HepG2 (cell line): ENCODE results near the gene RAP1GAP2.

Source experiments
- CTCF ChIP-seq: sonication (generic); formaldehyde crosslinking; IDR thresholded peaks from 2 replicates; pipeline ENCODE4 v1.5.0; 2020; ENCODE audit warnings: mild to moderate bottlenecking, missing genetic modification reagents, moderate library complexity
- FOXA1 ChIP-seq, 2 experiments: fragments of 450-650 bp in 1 of 2; sonication (generic) in 1 of 2; formaldehyde crosslinking in 1 of 2; IDR thresholded peaks; 2 replicates each; pipeline versions ENCODE4 v1.4.0 to v1.6.1; 2016 to 2020; ENCODE audit warnings: missing genetic modification reagents in 1 of 2
- GZF1 ChIP-seq: sonication (generic); formaldehyde crosslinking; IDR thresholded peaks from 2 replicates; pipeline ENCODE4 v1.5.1; 2020; ENCODE audit warnings: mild to moderate bottlenecking, missing genetic modification reagents
- POLR2A ChIP-seq, 2 experiments: IDR thresholded peaks; 2 replicates each; pipeline ENCODE4 v1.6.1; 2011; ENCODE audit warnings: low read depth in 2 of 2, low read length in 2 of 2, mild to moderate bottlenecking in 1 of 2, moderate library complexity in 1 of 2; ENCODE audit not compliant: insufficient read depth in 1 of 2
- RBFOX2 ChIP-seq: fragments of 200-400 bp; formaldehyde crosslinking; IDR thresholded peaks from 2 replicates; pipeline ENCODE4 v1.6.1; 2017; ENCODE audit warnings: low read depth, mild to moderate bottlenecking, low read length
- SNAPC2 ChIP-seq: sonication (generic); formaldehyde crosslinking; IDR thresholded peaks from 2 replicates; pipeline ENCODE4 v1.8.1; 2022; ENCODE audit warnings: mild to moderate bottlenecking, missing genetic modification reagents
- ZBTB2 ChIP-seq: sonication (generic); formaldehyde crosslinking; IDR thresholded peaks from 2 replicates; pipeline ENCODE4 v1.8.0; 2022; ENCODE audit warnings: low read depth, missing genetic modification reagents
- ZFP90 ChIP-seq: sonication (generic); formaldehyde crosslinking; IDR thresholded peaks from 2 replicates; pipeline ENCODE4 v1.8.0; 2022; ENCODE audit warnings: missing genetic modification reagents, mild to moderate bottlenecking, inconsistent platforms, borderline replicate concordance
- ZNF292 ChIP-seq: sonication (generic); formaldehyde crosslinking; IDR thresholded peaks from 2 replicates; pipeline ENCODE4 v1.8.1; 2022; ENCODE audit warnings: mild to moderate bottlenecking, low read depth, missing genetic modification reagents, borderline replicate concordance

GRCh38 chr17:3029213-3029913 lies 233.1 kb downstream of the RAP1GAP2 start:
- TF ChIP-seq CTCF (CRISPR knock-in tag) = no peak
- TF ChIP-seq ZNF292 (CRISPR knock-in tag) = no peak
- TF ChIP-seq FOXA1 (IDR thresholded peaks at IDR 0.05) = no peak
- no peak for TF ChIP-seq FOXA1 (CRISPR knock-in tag; IDR thresholded peaks at IDR 0.05)
- TF ChIP-seq ZFP90 (CRISPR knock-in tag) = no peak
- no peak for TF ChIP-seq RBFOX2
- no peak for TF ChIP-seq SNAPC2 (CRISPR knock-in tag)
- no peak for TF ChIP-seq ZBTB2 (CRISPR knock-in tag)
- no peak for TF ChIP-seq POLR2A (IDR thresholded peaks at IDR 0.05; ENCODE audit: insufficient read depth in 1 of 2, low read depth in 2 of 2, low read length in 2 of 2)
- TF ChIP-seq GZF1 (CRISPR knock-in tag) = no peak
